ENCODE results near the gene MYO1D.

The MYO1D gene

GRCh38 chr17:32484041-32484461 is 392.9 kb downstream of the MYO1D start:
- H3K9ac ChIP-seq (ENCODE audit: low read length): no peak overlapping the region
- TF ChIP-seq, protein P1, sequence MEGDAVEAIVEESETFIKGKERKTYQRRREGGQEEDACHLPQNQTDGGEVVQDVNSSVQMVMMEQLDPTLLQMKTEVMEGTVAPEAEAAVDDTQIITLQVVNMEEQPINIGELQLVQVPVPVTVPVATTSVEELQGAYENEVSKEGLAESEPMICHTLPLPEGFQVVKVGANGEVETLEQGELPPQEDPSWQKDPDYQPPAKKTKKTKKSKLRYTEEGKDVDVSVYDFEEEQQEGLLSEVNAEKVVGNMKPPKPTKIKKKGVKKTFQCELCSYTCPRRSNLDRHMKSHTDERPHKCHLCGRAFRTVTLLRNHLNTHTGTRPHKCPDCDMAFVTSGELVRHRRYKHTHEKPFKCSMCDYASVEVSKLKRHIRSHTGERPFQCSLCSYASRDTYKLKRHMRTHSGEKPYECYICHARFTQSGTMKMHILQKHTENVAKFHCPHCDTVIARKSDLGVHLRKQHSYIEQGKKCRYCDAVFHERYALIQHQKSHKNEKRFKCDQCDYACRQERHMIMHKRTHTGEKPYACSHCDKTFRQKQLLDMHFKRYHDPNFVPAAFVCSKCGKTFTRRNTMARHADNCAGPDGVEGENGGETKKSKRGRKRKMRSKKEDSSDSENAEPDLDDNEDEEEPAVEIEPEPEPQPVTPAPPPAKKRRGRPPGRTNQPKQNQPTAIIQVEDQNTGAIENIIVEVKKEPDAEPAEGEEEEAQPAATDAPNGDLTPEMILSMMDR (IDR thresholded peaks at IDR 0.05; ENCODE audit: low read depth, low read length): no peak
- TF ChIP-seq EZH2phosphoT487 (IDR thresholded peaks at IDR 0.05; ENCODE audit: low read depth): no peak
- H3K4me2 ChIP-seq (ENCODE audit: low read length): no peak overlapping the region
- peaks cover 34% of the 10 kb centered on the region for H3K36me3 ChIP-seq (replicated peaks; ENCODE audit: low read depth, low read length)
- H3K79me2 ChIP-seq (ENCODE audit: low read length): peaks cover 13% of the 10 kb centered on the region; the same call in 1 of the 2 replicates
- H3K9me3 ChIP-seq (ENCODE audit: insufficient read depth, low read length): no peaks in the 10 kb centered on the region
- H2AFZ ChIP-seq (ENCODE audit: low read depth, low read length): no peak overlapping the region
- peaks cover 6% of the 10 kb centered on the region; the same call in 1 of the 2 replicates for H4K20me1 ChIP-seq (ENCODE audit: insufficient read depth, low read length)
- peaks cover 43% of the 10 kb centered on the region for H3K4me1 ChIP-seq (ENCODE audit: low read length)
- no peak overlapping the region for H3K4me3 ChIP-seq (ENCODE audit: low read length)
- no peak overlapping the region for H3K27ac ChIP-seq (ENCODE audit: low read length)
- H3K27me3 ChIP-seq (ENCODE audit: low read depth, low read length): no peaks in the 10 kb centered on the region

GRCh38 chr17:32483451-32484019 is 393.4 kb downstream of the MYO1D start:
- Histone ChIP-seq H4K20me1 (ENCODE audit: insufficient read depth, low read length) (peaks cover under 1% of the 10 kb centered on the region; the same call in 1 of the 2 replicates), H3K9me3 (ENCODE audit: insufficient read depth, low read length) (no peaks in the 10 kb centered on the region), H3K79me2 (ENCODE audit: low read length) (peaks cover 8% of the 10 kb centered on the region; the same call in 1 of the 2 replicates), H3K27ac (ENCODE audit: low read length) (peak overlapping the region; percentile 71), H3K4me2 (ENCODE audit: low read length) (no peak overlapping the region), H3K27me3 (ENCODE audit: low read depth, low read length) (no peaks in the 10 kb centered on the region), H3K4me3 (ENCODE audit: low read length) (no peak overlapping the region), H3K36me3 (replicated peaks; ENCODE audit: low read depth, low read length) (peaks cover 34% of the 10 kb centered on the region), H3K4me1 (ENCODE audit: low read length) (peaks cover 43% of the 10 kb centered on the region), H3K9ac (ENCODE audit: low read length) (no peak overlapping the region), H2AFZ (ENCODE audit: low read depth, low read length) (no peak overlapping the region)
- TF ChIP-seq, protein P1 (IDR thresholded peaks at IDR 0.05; ENCODE audit: low read depth, low read length): peak; percentile 82
- TF ChIP-seq EZH2phosphoT487 (IDR thresholded peaks at IDR 0.05; ENCODE audit: low read depth): no peak

DNA sequence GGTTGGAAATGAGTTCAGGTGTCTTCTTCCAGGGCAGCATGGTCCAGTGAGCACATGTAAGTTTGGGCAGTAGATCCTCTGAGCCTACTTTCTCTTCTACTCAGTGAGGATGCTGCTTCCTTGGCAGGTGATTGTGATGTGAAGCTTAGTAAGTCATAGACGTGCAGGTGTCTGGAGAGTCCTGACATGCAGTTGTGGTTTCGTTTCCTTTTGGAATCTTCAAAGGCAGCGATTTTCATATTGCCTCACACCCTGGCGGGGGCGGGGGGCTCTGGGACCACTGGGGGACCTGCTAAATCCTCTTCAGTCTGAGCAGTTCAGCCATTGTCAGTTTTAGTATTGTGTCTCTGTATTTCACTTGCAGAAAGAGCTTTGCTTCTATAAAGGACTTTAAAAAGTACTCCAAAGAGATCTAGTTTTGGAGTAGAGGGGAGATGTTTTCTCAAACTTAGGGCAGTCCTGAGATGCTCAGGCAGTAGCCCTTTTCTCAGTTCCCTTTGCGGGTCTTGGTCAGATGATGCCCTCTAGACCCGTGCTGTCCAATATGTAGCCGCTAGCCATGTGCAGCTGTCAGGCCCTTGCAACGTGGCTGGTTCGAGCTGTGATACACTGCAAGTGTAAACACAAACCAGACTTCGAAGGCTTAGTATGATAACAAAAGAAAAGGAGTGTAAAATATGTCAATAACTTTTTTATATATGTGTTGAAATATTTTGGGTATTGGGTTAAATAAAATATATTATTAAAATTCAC is 394.2 kb downstream of the MYO1D start:
- Histone ChIP-seq H3K4me1 (ENCODE audit: low read length) (peaks cover 36% of the 10 kb centered on the region), H3K27ac (ENCODE audit: low read length) (peak overlapping the region; percentile 71), H3K27me3 (ENCODE audit: low read depth, low read length) (no peaks in the 10 kb centered on the region), H3K9me3 (ENCODE audit: insufficient read depth, low read length) (no peaks in the 10 kb centered on the region), H3K4me3 (ENCODE audit: low read length) (no peak overlapping the region), H2AFZ (ENCODE audit: low read depth, low read length) (no peak overlapping the region), H3K79me2 (ENCODE audit: low read length) (peaks cover 2% of the 10 kb centered on the region; the same call in 1 of the 2 replicates), H3K36me3 (replicated peaks; ENCODE audit: low read depth, low read length) (peaks cover 34% of the 10 kb centered on the region), H3K4me2 (ENCODE audit: low read length) (peak overlapping the region; percentile 30), H4K20me1 (ENCODE audit: insufficient read depth, low read length) (no peaks in the 10 kb centered on the region), H3K9ac (ENCODE audit: low read length) (no peak overlapping the region)
- TF ChIP-seq, protein P1 (IDR thresholded peaks at IDR 0.05; ENCODE audit: low read depth, low read length): no peak
- TF ChIP-seq EZH2phosphoT487 (IDR thresholded peaks at IDR 0.05; ENCODE audit: low read depth): no peak

DNA sequence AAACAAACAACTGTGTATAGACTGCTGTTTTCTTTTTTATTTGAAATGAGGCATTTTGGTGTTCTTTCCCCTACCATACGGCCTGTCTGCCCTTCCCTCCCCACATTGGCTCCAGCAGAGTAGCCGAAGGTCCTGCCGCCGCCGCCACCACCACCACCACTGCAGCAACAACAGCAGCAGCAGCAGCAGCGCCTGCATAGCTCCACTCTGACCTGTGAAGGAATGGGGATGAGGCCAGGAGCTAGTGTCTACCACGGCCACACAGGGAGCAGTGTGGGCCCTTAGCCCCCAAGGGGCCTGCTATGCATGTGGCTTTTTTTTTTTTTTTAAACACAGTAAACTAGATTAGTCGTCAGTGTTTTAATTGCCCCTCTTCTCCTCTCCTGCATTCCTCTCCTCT is 395.7 kb downstream of the MYO1D start:
- no peak overlapping the region for H2AFZ ChIP-seq (ENCODE audit: low read depth, low read length)
- H3K27me3 ChIP-seq (ENCODE audit: low read depth, low read length): no peaks in the 10 kb centered on the region
- no peaks in the 10 kb centered on the region for H3K79me2 ChIP-seq (ENCODE audit: low read length)
- H3K4me2 ChIP-seq (ENCODE audit: low read length): no peak overlapping the region
- peaks cover 33% of the 10 kb centered on the region for H3K4me1 ChIP-seq (ENCODE audit: low read length)
- no peaks in the 10 kb centered on the region for H3K9me3 ChIP-seq (ENCODE audit: insufficient read depth, low read length)
- H3K27ac ChIP-seq (ENCODE audit: low read length): 0 out of 2 replicates have a peak overlapping the region, but pooled peaks have one; percentile 71
- no peaks in the 10 kb centered on the region for H4K20me1 ChIP-seq (ENCODE audit: insufficient read depth, low read length)
- TF ChIP-seq, protein P1 (IDR thresholded peaks at IDR 0.05; ENCODE audit: low read depth, low read length): no peak
- TF ChIP-seq EZH2phosphoT487 (IDR thresholded peaks at IDR 0.05; ENCODE audit: low read depth): no peak
- H3K4me3 ChIP-seq (ENCODE audit: low read length): no peak overlapping the region
- no peak overlapping the region for H3K9ac ChIP-seq (ENCODE audit: low read length)
- H3K36me3 ChIP-seq (replicated peaks; ENCODE audit: low read depth, low read length): peaks cover 48% of the 10 kb centered on the region

All from OCI-LY3 (cell line).